HepG2 (cell line): ENCODE results near the gene RIPOR3. TPM values are rescaled to one million over a fixed set of nuclear protein-coding genes. Genes with fewer than 3 reads are reported as not detected.

Source experiments
- CENPT ChIP-seq: sonication (generic); formaldehyde crosslinking; IDR thresholded peaks from 2 replicates; pipeline ENCODE4 v1.8.0; 2022; ENCODE audit warnings: low read depth, mild to moderate bottlenecking, moderate library complexity, missing genetic modification reagents
- FLYWCH1 ChIP-seq: sonication (generic); formaldehyde crosslinking; IDR thresholded peaks from 2 replicates; pipeline ENCODE4 v1.8.1; 2023; ENCODE audit warnings: mild to moderate bottlenecking, missing genetic modification reagents
- FOXK1 ChIP-seq: sonication (generic); formaldehyde crosslinking; IDR thresholded peaks from 2 replicates; pipeline ENCODE4 v1.4.0; 2020; ENCODE audit warnings: low read depth, missing genetic modification reagents, borderline replicate concordance
- JUND ChIP-seq: sonication (generic); formaldehyde crosslinking; IDR thresholded peaks from 2 replicates; pipeline ENCODE4 v1.8.0; 2022; ENCODE audit warnings: mild to moderate bottlenecking, missing genetic modification reagents
- NFYB ChIP-seq: sonication (generic); formaldehyde crosslinking; IDR thresholded peaks from 2 replicates; pipeline ENCODE4 v1.4.0; 2020; ENCODE audit warnings: missing genetic modification reagents
- NPAS2 ChIP-seq: sonication (generic); formaldehyde crosslinking; IDR thresholded peaks from 2 replicates; pipeline ENCODE4 v1.8.0; 2022; ENCODE audit warnings: mild to moderate bottlenecking, missing genetic modification reagents, borderline replicate concordance
- RFX3 ChIP-seq: IDR thresholded peaks from 2 replicates; pipeline ENCODE4 v1.6.1; 2016; ENCODE audit warnings: missing biosample characterization, missing genetic modification reagents
- SAFB2 ChIP-seq: sonication (generic); formaldehyde crosslinking; IDR thresholded peaks from 2 replicates; pipeline ENCODE4 v1.5.1; 2020; ENCODE audit warnings: missing genetic modification reagents, low read depth, mild to moderate bottlenecking, borderline replicate concordance
- SNRNP70 ChIP-seq: fragments of 200-400 bp; formaldehyde crosslinking; IDR thresholded peaks from 2 replicates; pipeline ENCODE4 v1.6.1; 2017; ENCODE audit warnings: mild to moderate bottlenecking, low read depth, low read length, moderate library complexity
- SP140L ChIP-seq: sonication (generic); formaldehyde crosslinking; IDR thresholded peaks from 2 replicates; pipeline ENCODE4 v1.4.0; 2020; ENCODE audit warnings: missing genetic modification reagents, borderline replicate concordance
- TSC22D2 ChIP-seq: sonication (generic); formaldehyde crosslinking; IDR thresholded peaks from 2 replicates; pipeline ENCODE4 v1.5.1; 2020; ENCODE audit warnings: missing genetic modification reagents, mild to moderate bottlenecking, borderline replicate concordance
- ZNF124 ChIP-seq: sonication (generic); formaldehyde crosslinking; IDR thresholded peaks from 2 replicates; pipeline ENCODE4 v1.4.0; 2020; ENCODE audit warnings: missing genetic modification reagents
- polyA plus RNA-seq, 8 experiments: library from polyadenylated mRNA; depleted of rRNA in 3 of 8; stranded (reverse) in 7 of 8; unstranded in 1 of 8; fragments of >200 nt; fragmentation: Illumina TruSeq in 4 of 8; extraction: Trizol in 4 of 8; gene quantifications; 2 replicates each; pipeline versions ENCODE4 v1.2.1 to v1.2.3, GENCODE V29; 2011 to 2016; ENCODE audit warnings: low read depth in 4 of 8, missing spikeins in 1 of 8, mixed read lengths in 1 of 8; ENCODE audit not compliant: insufficient read depth in 1 of 8
- total RNA-seq, 5 experiments: library from RNA; depleted of rRNA; stranded (reverse); fragments of >200 nt; fragmentation: Illumina TruSeq; extraction: Trizol; gene quantifications; 2 replicates each; pipeline ENCODE4 v1.2.3, GENCODE V29; 2016; ENCODE audit warnings: low read depth in 1 of 5
- TF ChIP-seq, protein P1 (sequence below): sonication (generic); formaldehyde crosslinking; IDR thresholded peaks from 2 replicates; pipeline ENCODE4 v1.5.0; 2020; ENCODE audit warnings: mild to moderate bottlenecking, missing genetic modification reagents, borderline replicate concordance
- TF ChIP-seq, protein P2 (sequence below): sonication (generic); formaldehyde crosslinking; conservative IDR thresholded peaks from 2 replicates; pipeline ENCODE4 v1.5.0; 2020; ENCODE audit warnings: missing genetic modification reagents
- TF ChIP-seq, protein P3 (sequence below): IDR thresholded peaks from 2 replicates; pipeline ENCODE4 v1.6.1; 2016; ENCODE audit warnings: mild to moderate bottlenecking, missing biosample characterization, missing genetic modification reagents
- TF ChIP-seq, protein P4 (sequence below): sonication (generic); formaldehyde crosslinking; conservative IDR thresholded peaks from 2 replicates; pipeline ENCODE4 v1.8.0; 2022; ENCODE audit warnings: mild to moderate bottlenecking, moderate library complexity, missing genetic modification reagents
- TF ChIP-seq, protein P5 (sequence below): sonication (generic); formaldehyde crosslinking; conservative IDR thresholded peaks from 2 replicates; pipeline ENCODE4 v1.8.1; 2023; ENCODE audit warnings: missing genetic modification reagents
- TF ChIP-seq, protein P6 (sequence below): sonication (generic); formaldehyde crosslinking; IDR thresholded peaks from 2 replicates; pipeline ENCODE4 v1.9.0; 2021; ENCODE audit warnings: missing genetic modification reagents, mild to moderate bottlenecking, borderline replicate concordance

Gene RIPOR3
- total and polyA plus RNA-seq, 2 of the 13 experiments (the other 11 are each of a cell fraction or from before 2014, with no cell fraction given): 0.18 TPM; not detected in 1

DNA sequence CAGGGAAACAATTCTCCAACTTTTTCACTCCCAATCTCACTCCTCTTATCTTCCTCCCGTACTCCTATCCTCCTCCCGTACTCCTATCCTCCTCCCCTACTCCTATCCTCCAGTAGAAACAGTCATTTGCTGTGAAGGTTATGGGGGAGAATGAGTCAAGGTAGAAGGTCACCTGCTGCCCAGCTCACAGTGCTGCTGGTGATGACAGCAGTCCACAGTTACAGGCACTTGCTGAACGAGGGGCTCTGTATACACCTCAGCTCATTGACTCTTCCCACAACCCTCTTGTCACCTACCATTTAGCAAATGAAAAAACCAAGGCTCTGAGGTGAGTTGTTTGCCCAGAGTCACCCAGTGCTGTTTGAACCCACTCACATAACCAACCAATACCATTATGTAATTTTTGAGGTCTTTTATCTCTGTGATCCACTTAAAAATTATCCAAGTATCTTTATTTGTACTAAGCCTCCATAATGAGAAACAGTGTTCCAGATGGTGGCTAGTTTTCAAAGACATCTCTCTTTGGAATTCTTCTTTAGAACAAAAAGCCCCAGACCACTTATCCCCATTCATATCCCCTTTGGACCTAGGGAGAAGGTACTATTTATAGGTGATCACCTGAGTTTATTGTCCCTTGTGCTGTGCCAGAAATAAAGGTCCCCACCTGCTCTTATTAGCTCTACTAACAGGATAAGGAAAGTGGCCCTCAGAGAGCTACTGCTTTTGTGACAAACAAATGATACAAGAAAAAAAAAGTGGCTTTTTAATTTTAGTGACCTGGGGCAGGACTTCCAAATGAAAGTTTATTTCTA, 128.0 kb downstream of the RIPOR3 start (continued):
- TF ChIP-seq, protein P1, sequence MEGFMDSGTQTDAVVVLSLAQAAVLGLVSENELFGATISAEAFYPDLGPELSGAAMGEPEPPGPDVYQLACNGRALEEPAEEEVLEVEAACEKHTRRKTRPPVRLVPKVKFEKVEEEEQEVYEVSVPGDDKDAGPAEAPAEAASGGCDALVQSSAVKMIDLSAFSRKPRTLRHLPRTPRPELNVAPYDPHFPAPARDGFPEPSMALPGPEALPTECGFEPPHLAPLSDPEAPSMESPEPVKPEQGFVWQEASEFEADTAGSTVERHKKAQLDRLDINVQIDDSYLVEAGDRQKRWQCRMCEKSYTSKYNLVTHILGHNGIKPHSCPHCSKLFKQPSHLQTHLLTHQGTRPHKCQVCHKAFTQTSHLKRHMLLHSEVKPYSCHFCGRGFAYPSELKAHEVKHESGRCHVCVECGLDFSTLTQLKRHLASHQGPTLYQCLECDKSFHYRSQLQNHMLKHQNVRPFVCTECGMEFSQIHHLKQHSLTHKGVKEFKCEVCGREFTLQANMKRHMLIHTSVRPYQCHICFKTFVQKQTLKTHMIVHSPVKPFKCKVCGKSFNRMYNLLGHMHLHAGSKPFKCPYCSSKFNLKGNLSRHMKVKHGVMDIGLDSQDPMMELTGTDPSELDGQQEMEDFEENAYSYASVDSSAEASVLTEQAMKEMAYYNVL (CRISPR knock-in tag): peak; percentile 73; the same call in 1 of the 2 replicates
- no peak for TF ChIP-seq SAFB2
- no peak for TF ChIP-seq ZNF124
- 0 out of 2 replicates have a peak, but pooled peaks have one; percentile 9 for TF ChIP-seq FOXK1
- TF ChIP-seq, protein P2, sequence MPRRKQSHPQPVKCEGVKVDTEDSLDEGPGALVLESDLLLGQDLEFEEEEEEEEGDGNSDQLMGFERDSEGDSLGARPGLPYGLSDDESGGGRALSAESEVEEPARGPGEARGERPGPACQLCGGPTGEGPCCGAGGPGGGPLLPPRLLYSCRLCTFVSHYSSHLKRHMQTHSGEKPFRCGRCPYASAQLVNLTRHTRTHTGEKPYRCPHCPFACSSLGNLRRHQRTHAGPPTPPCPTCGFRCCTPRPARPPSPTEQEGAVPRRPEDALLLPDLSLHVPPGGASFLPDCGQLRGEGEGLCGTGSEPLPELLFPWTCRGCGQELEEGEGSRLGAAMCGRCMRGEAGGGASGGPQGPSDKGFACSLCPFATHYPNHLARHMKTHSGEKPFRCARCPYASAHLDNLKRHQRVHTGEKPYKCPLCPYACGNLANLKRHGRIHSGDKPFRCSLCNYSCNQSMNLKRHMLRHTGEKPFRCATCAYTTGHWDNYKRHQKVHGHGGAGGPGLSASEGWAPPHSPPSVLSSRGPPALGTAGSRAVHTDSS (CRISPR knock-in tag): no peak
- no peak for TF ChIP-seq CENPT (CRISPR knock-in tag)
- TF ChIP-seq, protein P3, sequence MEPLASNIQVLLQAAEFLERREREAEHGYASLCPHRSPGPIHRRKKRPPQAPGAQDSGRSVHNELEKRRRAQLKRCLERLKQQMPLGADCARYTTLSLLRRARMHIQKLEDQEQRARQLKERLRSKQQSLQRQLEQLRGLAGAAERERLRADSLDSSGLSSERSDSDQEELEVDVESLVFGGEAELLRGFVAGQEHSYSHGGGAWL (CRISPR knock-in tag): no peak
- TF ChIP-seq FLYWCH1 (CRISPR knock-in tag): no peak
- TF ChIP-seq, protein P4, sequence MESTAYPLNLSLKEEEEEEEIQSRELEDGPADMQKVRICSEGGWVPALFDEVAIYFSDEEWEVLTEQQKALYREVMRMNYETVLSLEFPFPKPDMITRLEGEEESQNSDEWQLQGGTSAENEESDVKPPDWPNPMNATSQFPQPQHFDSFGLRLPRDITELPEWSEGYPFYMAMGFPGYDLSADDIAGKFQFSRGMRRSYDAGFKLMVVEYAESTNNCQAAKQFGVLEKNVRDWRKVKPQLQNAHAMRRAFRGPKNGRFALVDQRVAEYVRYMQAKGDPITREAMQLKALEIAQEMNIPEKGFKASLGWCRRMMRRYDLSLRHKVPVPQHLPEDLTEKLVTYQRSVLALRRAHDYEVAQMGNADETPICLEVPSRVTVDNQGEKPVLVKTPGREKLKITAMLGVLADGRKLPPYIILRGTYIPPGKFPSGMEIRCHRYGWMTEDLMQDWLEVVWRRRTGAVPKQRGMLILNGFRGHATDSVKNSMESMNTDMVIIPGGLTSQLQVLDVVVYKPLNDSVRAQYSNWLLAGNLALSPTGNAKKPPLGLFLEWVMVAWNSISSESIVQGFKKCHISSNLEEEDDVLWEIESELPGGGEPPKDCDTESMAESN: 0 out of 2 replicates have a peak, but pooled peaks have one; percentile 58
- no peak for TF ChIP-seq RFX3
- no peak for TF ChIP-seq SNRNP70
- TF ChIP-seq SP140L: no peak
- TF ChIP-seq, protein P5, sequence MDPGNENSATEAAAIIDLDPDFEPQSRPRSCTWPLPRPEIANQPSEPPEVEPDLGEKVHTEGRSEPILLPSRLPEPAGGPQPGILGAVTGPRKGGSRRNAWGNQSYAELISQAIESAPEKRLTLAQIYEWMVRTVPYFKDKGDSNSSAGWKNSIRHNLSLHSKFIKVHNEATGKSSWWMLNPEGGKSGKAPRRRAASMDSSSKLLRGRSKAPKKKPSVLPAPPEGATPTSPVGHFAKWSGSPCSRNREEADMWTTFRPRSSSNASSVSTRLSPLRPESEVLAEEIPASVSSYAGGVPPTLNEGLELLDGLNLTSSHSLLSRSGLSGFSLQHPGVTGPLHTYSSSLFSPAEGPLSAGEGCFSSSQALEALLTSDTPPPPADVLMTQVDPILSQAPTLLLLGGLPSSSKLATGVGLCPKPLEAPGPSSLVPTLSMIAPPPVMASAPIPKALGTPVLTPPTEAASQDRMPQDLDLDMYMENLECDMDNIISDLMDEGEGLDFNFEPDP (CRISPR knock-in tag): no peak
- TF ChIP-seq NPAS2 (CRISPR knock-in tag): no peak
- no peak for TF ChIP-seq NFYB
- TF ChIP-seq TSC22D2 (CRISPR knock-in tag): no peak
- TF ChIP-seq JUND (CRISPR knock-in tag): no peak
- TF ChIP-seq, protein P6, sequence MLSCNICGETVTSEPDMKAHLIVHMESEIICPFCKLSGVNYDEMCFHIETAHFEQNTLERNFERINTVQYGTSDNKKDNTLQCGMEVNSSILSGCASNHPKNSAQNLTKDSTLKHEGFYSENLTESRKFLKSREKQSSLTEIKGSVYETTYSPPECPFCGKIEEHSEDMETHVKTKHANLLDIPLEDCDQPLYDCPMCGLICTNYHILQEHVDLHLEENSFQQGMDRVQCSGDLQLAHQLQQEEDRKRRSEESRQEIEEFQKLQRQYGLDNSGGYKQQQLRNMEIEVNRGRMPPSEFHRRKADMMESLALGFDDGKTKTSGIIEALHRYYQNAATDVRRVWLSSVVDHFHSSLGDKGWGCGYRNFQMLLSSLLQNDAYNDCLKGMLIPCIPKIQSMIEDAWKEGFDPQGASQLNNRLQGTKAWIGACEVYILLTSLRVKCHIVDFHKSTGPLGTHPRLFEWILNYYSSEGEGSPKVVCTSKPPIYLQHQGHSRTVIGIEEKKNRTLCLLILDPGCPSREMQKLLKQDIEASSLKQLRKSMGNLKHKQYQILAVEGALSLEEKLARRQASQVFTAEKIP (CRISPR knock-in tag): no peak
